CD4-positive, alpha-beta memory T cell (primary cell): ENCODE data around the gene CEP112. TPM values are rescaled to one million over a fixed set of nuclear protein-coding genes. Genes with fewer than 3 reads are reported as not detected.

Experiments
- polyA plus RNA-seq, 2 donors: library from polyadenylated mRNA; unstranded; fragments of 300-500 nt; fragmentation: Illumina TruSeq; gene quantifications; one replicate each; pipeline ENCODE4 v1.2.3, GENCODE V29; 2021
- total RNA-seq, 2 experiments: library from RNA; stranded (reverse); gene quantifications; one replicate each; pipeline ENCODE4 v1.2.3, GENCODE V29; 2021

CEP112 gene
- total and polyA plus RNA-seq, 4 experiments from 2014 or later, result 0.34 to 3.9 (median 1.4) TPM

Other genes with a start within 250 kb of the CEP112 start
- not detected for gene APOH, start 37.3 kb upstream of the CEP112 start, total RNA-seq
- gene APOH, start 37.3 kb upstream of the CEP112 start, polyA plus RNA-seq, result under 1 TPM in 1 of 2 donors, not detected in 1; 0.44 TPM
- gene PRKCA, start 110.5 kb upstream of the CEP112 start, total RNA-seq, result 100 to 1,000 TPM; 107 TPM
- 1 to 10 TPM; 1.1 to 5.3 TPM for gene PRKCA, start 110.5 kb upstream of the CEP112 start, polyA plus RNA-seq